CD4-positive, alpha-beta T cell treated with Interleukin-15 for 4 hours (primary cell): ENCODE data around the gene NDUFA9.

Source experiments
- DNase-seq: peaks from one replicate; pipeline ENCODE4 v3.0.0-alpha.2; 2020; ENCODE audit warnings: low spot score

NDUFA9 gene

GRCh38 chr12:4648501-4649357 lies at the start of gene NDUFA9, which contains the start of gene AKAP3:
Gene NDUFA9, plus strand, starts transcription at chr12:4649114. Its CDS starts 13 bp downstream, at chr12:4649127.
Gene AKAP3, minus strand, starts transcription at chr12:4649051. Its CDS starts 10,855 bp downstream, at chr12:4638196.
- DNase-seq = peak; percentile 80

- DNase-seq = no peak
Observed at GRCh38 chr12:4603421-4603820, 45.5 kb upstream of the NDUFA9 start.

- DNase-seq = no peak
Observed at GRCh38 chr12:4603946-4604345, 45.0 kb upstream of the NDUFA9 start.

- DNase-seq = peak; percentile 86
Observed at GRCh38 chr12:4604684-4605193, 44.2 kb upstream of the NDUFA9 start.

- no peak for DNase-seq
Observed at GRCh38 chr12:4607056-4607455, 41.9 kb upstream of the NDUFA9 start.

- no peak for DNase-seq
Observed at GRCh38 chr12:4609071-4609470, 39.8 kb upstream of the NDUFA9 start.

- DNase-seq = no peak
Observed at GRCh38 chr12:4610481-4610880, 38.4 kb upstream of the NDUFA9 start.

GRCh38 chr12:4615667-4616066 lies 33.2 kb upstream of the NDUFA9 start:
- no peak for DNase-seq

- no peak for DNase-seq
Observed at GRCh38 chr12:4621511-4621910, 27.4 kb upstream of the NDUFA9 start.

GRCh38 chr12:4626543-4626942 lies 22.4 kb upstream of the NDUFA9 start:
- no peak for DNase-seq

- DNase-seq = no peak
Observed at GRCh38 chr12:4628406-4628805, 20.5 kb upstream of the NDUFA9 start.

GRCh38 chr12:4630262-4630661 lies 18.7 kb upstream of the NDUFA9 start:
- DNase-seq = no peak

- DNase-seq = no peak
Observed at GRCh38 chr12:4643747-4644146, 5.2 kb upstream of the NDUFA9 start.

GRCh38 chr12:4645023-4645422 lies 3.9 kb upstream of the NDUFA9 start:
- no peak for DNase-seq

- peak; percentile 2 for DNase-seq
Observed at GRCh38 chr12:4648104-4648500, 812 bp upstream of the NDUFA9 start.

- no peak for DNase-seq
Observed at GRCh38 chr12:4649358-4649661, 396 bp downstream of the NDUFA9 start.

GRCh38 chr12:4653257-4653656 lies 4.3 kb downstream of the NDUFA9 start:
- DNase-seq = no peak

- DNase-seq = no peak
Observed at GRCh38 chr12:4653691-4654090, 4.8 kb downstream of the NDUFA9 start.

- no peak for DNase-seq
Observed at GRCh38 chr12:4663971-4664505, 15.1 kb downstream of the NDUFA9 start.

- no peak for DNase-seq
Observed at GRCh38 chr12:4665236-4665635, 16.3 kb downstream of the NDUFA9 start.

- DNase-seq = no peak
Observed at GRCh38 chr12:4679711-4680110, 30.8 kb downstream of the NDUFA9 start.

- no peak for DNase-seq
Observed at GRCh38 chr12:4681732-4682131, 32.8 kb downstream of the NDUFA9 start.

- DNase-seq = no peak
Observed at GRCh38 chr12:4685317-4685716, 36.4 kb downstream of the NDUFA9 start.

GRCh38 chr12:4690760-4691159 lies 41.8 kb downstream of the NDUFA9 start:
- no peak for DNase-seq
